Right lobe of liver (tissue), 4 donors: ENCODE results near the gene FOXJ3.

Experiments
- CTCF ChIP-seq, 4 donors: fragments of 200-600 bp in 3 of 4; fragments of 450-650 bp in 1 of 4; IDR thresholded peaks; one replicate each; pipeline versions ENCODE4 v1.5.1 to v1.8.0; 2016 to 2022; ENCODE audit warnings: antibody characterized with exemption in 4 of 4, mild to moderate bottlenecking in 2 of 4
- POLR2A ChIP-seq: fragments of 450-650 bp; IDR thresholded peaks from one replicate; pipeline ENCODE4 v1.6.1; 2017; ENCODE audit warnings: antibody characterized with exemption, mild to moderate bottlenecking
- donor health status: DM: no; HTN: no; CAD: no.
- donor health status: DM: no; HTN: no; CAD: no.
- donor health status: DM: no; HTN: yes; CAD: no.

- TF ChIP-seq CTCF (IDR thresholded peaks at IDR 0.05), result no peak
- TF ChIP-seq POLR2A, result no peak
Observed at GRCh38 chr1:42195841-42196240, 139.2 kb downstream of the FOXJ3 start.
